Fibroblast of lung (primary cell): ENCODE results near the gene ADAMTS17.

ENCODE experiments used
- CTCF ChIP-seq, 2 donors: IDR thresholded peaks in 1 of 2; conservative IDR thresholded peaks in 1 of 2; 1 replicate in 1 of 2; 2 replicates in 1 of 2; pipeline ENCODE4 v1.5.1; 2011 to 2012; ENCODE audit warnings: low read length in 2 of 2, control low read depth in 1 of 2, inconsistent platforms in 1 of 2, low read depth in 1 of 2, mild to moderate bottlenecking in 1 of 2
- EZH2 ChIP-seq: IDR thresholded peaks from 2 replicates; pipeline ENCODE4 v1.5.1; 2012; ENCODE audit warnings: low read length, control low read depth, mild to moderate bottlenecking; ENCODE audit errors: missing control alignments

DNA sequence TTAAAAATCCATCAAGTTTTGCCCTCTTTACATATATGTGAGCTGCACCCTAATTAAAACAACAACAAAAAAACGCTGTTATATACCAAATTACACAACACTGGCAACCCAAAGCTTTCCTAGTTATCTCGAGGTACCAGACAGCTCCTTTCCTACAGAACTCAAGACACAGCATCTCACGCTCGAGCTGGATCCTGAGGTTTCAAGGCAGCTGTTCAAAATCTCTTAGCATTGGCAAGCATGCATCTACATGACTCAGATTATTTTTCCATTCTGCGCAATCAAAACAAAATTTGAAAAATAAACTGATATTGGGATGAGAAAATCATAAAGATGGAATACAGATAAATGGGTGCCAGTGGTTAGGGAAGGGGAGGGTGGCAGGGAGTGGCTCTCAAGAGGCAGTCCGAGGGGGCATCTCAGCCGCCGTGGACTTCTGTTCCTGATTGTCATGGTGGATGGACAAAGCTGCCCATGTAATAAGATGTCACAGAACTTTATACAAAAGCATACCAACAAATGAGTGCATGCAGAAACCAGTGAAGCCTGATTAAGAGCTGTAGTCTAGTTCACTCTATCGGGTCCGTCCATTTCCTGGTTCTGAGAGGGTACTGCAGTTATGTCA lies 91.5 kb downstream of the ADAMTS17 start:
- no peak for TF ChIP-seq EZH2
- no peak for TF ChIP-seq CTCF (conservative IDR thresholded peaks at IDR 0.05 in 1 of 2, IDR thresholded peaks at IDR 0.05 in 1 of 2; ENCODE audit: low read depth in 1 of 2, low read length in 2 of 2)
